Measurements from ENCODE around the gene CEMP1.
A peak's percentile ranks its signal among the peaks of the same experiment; 100 is the strongest.
"Not testable (repeated sequence)": the region's sequence is repeated elsewhere in the genome, so short reads cannot be mapped to it uniquely, and the experiment has no call there.

Gene CEMP1

GRCh38 chr16:2540912-2541311, 9.7 kb upstream of the CEMP1 start:
- H3K36me3 ChIP-seq (replicated peaks; ENCODE audit: low read depth, low read length); H3K4me3 ChIP-seq (ENCODE audit: low read length); H3K27me3 ChIP-seq (ENCODE audit: low read depth, low read length); H3K9me3 ChIP-seq (ENCODE audit: insufficient read depth, low read length); H2AFZ ChIP-seq (ENCODE audit: low read depth, low read length); H3K9ac ChIP-seq (ENCODE audit: low read length): not testable (repeated sequence)
- Histone ChIP-seq H3K27ac (ENCODE audit: low read length) (peak overlapping the region; percentile 49), H3K79me2 (ENCODE audit: low read length) (peaks cover 46% of the 10 kb centered on the region), H3K4me1 (ENCODE audit: low read length) (peaks cover 30% of the 10 kb centered on the region), H3K4me2 (ENCODE audit: low read length) (peak overlapping the region; percentile 58), H4K20me1 (ENCODE audit: insufficient read depth, low read length) (peaks cover 24% of the 10 kb centered on the region)

- H3K27me3 ChIP-seq (ENCODE audit: low read depth, low read length); H3K9me3 ChIP-seq (ENCODE audit: insufficient read depth, low read length); H3K36me3 ChIP-seq (replicated peaks; ENCODE audit: low read depth, low read length); H2AFZ ChIP-seq (ENCODE audit: low read depth, low read length); H3K9ac ChIP-seq (ENCODE audit: low read length): not testable (repeated sequence)
- H3K4me3 ChIP-seq (ENCODE audit: low read length) = peak overlapping the region; percentile 39; the same call in 1 of the 2 replicates
- peaks cover 21% of the 10 kb centered on the region for H4K20me1 ChIP-seq (ENCODE audit: insufficient read depth, low read length)
- peak overlapping the region; percentile 49 for H3K27ac ChIP-seq (ENCODE audit: low read length)
- peaks cover 36% of the 10 kb centered on the region for H3K79me2 ChIP-seq (ENCODE audit: low read length)
- H3K4me2 ChIP-seq (ENCODE audit: low read length) = peak overlapping the region; percentile 58
- H3K4me1 ChIP-seq (ENCODE audit: low read length) = peaks cover 30% of the 10 kb centered on the region
- peak; percentile 57 for TF ChIP-seq CTCF (IDR thresholded peaks at IDR 0.05; ENCODE audit: low read depth, low read length)
Measured at GRCh38 chr16:2539845-2540458, 8.7 kb upstream of the CEMP1 start.

- peaks cover 21% of the 10 kb centered on the region for H4K20me1 ChIP-seq (ENCODE audit: insufficient read depth, low read length)
- peaks cover 30% of the 10 kb centered on the region for H3K4me1 ChIP-seq (ENCODE audit: low read length)
- not testable (repeated sequence) for H3K9me3 ChIP-seq (ENCODE audit: insufficient read depth, low read length); H2AFZ ChIP-seq (ENCODE audit: low read depth, low read length); H3K27ac ChIP-seq (ENCODE audit: low read length); H3K27me3 ChIP-seq (ENCODE audit: low read depth, low read length); H3K36me3 ChIP-seq (replicated peaks; ENCODE audit: low read depth, low read length); H3K9ac ChIP-seq (ENCODE audit: low read length)
- H3K4me3 ChIP-seq (ENCODE audit: low read length) = peak overlapping the region; percentile 39; the same call in 1 of the 2 replicates
- peaks cover 34% of the 10 kb centered on the region for H3K79me2 ChIP-seq (ENCODE audit: low read length)
- H3K4me2 ChIP-seq (ENCODE audit: low read length) = peak overlapping the region; percentile 58
Measured at GRCh38 chr16:2539192-2539844, 8.1 kb upstream of the CEMP1 start.

- Histone ChIP-seq H2AFZ (ENCODE audit: low read depth, low read length) (no peak within 1 kb of the TSS; the same call in 1 of the 2 replicates), H3K9me3 (ENCODE audit: insufficient read depth, low read length) (no peaks in the 10 kb centered on the region), H3K4me2 (ENCODE audit: low read length) (peak within 1 kb of the TSS; percentile 79), H3K9ac (ENCODE audit: low read length) (peak within 1 kb of the TSS; percentile 62), H3K36me3 (replicated peaks; ENCODE audit: low read depth, low read length) (no peaks in the 10 kb centered on the region), H3K27me3 (ENCODE audit: low read depth, low read length) (no peaks in the 10 kb centered on the region), H3K27ac (ENCODE audit: low read length) (0 out of 2 replicates have a peak within 1 kb of the TSS, but pooled peaks have one; percentile 6), H3K79me2 (ENCODE audit: low read length) (peaks cover 30% of the 10 kb centered on the region), H3K4me1 (ENCODE audit: low read length) (peaks cover 30% of the 10 kb centered on the region), H3K4me3 (ENCODE audit: low read length) (peak within 1 kb of the TSS; percentile 91), H4K20me1 (ENCODE audit: insufficient read depth, low read length) (peaks cover 19% of the 10 kb centered on the region)
- TF ChIP-seq CTCF (IDR thresholded peaks at IDR 0.05; ENCODE audit: low read depth, low read length) = no peak
- no peak for TF ChIP-seq EZH2phosphoT487 (IDR thresholded peaks at IDR 0.05; ENCODE audit: low read depth)
Measured at GRCh38 chr16:2537451-2538379, 6.5 kb upstream of the CEMP1 start, which contains the start of gene PDPK1. Gene PDPK1 (plus strand): TSS chr16:2538021. CDS start chr16:2538113, 92 bp downstream.
